ENCODE data around the gene SCN10A. TPM values are rescaled to one million over a fixed set of nuclear protein-coding genes. Genes with fewer than 3 reads are reported as not detected.

SCN10A gene
- total RNA-seq, 4 donors from 2014 or later: not detected

DNA sequence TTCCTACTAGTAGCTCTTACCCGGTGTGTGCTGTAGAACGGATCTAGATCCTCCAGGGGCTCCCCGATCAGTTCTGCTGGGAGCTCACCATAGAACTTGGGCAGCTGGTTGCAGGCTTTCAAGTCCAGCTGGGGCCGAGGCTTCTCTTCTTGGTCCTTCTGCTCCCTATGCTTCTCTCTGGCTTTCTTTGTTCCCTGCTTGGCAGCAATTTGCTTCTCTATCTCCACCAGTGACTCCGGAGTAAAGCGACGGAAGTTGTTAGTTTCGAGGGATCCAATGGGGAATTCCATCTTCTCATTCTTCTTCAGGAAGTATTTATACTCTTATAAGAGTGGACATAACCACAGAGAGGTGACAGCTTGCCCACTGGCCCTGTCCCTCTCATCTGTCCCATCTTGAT lies 22.3 kb downstream of the SCN10A start:
- TF ChIP-seq, protein P1, sequence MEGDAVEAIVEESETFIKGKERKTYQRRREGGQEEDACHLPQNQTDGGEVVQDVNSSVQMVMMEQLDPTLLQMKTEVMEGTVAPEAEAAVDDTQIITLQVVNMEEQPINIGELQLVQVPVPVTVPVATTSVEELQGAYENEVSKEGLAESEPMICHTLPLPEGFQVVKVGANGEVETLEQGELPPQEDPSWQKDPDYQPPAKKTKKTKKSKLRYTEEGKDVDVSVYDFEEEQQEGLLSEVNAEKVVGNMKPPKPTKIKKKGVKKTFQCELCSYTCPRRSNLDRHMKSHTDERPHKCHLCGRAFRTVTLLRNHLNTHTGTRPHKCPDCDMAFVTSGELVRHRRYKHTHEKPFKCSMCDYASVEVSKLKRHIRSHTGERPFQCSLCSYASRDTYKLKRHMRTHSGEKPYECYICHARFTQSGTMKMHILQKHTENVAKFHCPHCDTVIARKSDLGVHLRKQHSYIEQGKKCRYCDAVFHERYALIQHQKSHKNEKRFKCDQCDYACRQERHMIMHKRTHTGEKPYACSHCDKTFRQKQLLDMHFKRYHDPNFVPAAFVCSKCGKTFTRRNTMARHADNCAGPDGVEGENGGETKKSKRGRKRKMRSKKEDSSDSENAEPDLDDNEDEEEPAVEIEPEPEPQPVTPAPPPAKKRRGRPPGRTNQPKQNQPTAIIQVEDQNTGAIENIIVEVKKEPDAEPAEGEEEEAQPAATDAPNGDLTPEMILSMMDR (IDR thresholded peaks at IDR 0.05; ENCODE audit: low read depth): no peak

DNA sequence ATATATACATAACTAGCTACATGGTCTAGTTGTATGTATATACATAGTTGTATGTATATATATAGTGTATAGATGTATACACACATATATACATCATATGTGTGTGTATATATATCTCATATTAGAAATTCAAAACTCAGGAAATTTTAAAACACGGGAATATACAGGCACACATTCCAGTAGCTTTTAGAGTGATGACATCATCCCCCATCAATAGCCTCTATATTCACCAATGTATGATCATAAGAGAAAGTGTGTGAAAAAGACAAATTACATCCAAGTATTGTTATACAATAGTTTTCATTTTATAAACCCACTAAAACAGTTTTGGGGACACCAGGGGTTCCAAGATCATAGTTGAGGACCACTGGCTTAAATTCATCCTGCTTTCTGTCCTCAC lies 23.0 kb downstream of the SCN10A start:
- TF ChIP-seq, protein P1 (IDR thresholded peaks at IDR 0.05; ENCODE audit: low read depth): no peak

DNA sequence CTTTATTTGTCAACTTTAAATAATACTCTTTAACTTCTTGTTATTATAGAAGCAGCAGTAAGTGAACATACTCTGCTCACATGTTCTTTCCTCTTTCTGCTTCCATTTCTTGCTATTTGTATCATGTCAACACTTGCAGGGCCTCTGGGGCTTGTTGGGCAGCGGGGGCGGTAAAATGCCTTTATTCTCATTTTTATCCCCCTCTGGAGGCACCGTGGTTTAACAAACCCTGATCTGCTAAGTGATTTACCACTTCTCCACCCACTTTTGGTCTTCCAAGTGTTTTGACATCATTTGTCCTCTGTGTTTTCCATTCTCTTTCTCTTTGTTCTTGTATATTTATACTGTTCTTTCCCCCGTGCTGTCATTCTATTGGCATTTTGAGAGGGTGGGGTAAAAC lies 33.9 kb downstream of the SCN10A start:
- TF ChIP-seq, protein P1 (IDR thresholded peaks at IDR 0.05; ENCODE audit: low read depth): no peak

DNA sequence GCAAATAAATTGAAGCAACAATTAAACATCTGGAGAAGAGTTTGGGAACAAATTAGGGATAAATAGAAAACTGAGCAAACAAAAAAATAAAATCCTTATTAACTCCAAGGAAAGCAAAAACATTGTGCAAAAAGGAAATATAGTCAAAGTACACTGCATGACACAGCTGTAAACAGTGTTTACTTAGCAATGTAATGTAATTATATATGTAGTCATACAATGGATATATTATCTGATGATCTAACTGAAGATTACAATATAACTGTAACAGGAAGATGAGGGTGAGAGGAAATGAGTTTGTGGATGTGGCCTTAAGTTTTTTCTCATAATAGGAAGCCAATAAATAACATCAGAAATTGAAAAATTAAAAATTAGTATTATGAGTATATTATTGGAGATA lies 42.5 kb downstream of the SCN10A start:
- TF ChIP-seq, protein P1 (IDR thresholded peaks at IDR 0.05; ENCODE audit: low read depth): no peak

DNA sequence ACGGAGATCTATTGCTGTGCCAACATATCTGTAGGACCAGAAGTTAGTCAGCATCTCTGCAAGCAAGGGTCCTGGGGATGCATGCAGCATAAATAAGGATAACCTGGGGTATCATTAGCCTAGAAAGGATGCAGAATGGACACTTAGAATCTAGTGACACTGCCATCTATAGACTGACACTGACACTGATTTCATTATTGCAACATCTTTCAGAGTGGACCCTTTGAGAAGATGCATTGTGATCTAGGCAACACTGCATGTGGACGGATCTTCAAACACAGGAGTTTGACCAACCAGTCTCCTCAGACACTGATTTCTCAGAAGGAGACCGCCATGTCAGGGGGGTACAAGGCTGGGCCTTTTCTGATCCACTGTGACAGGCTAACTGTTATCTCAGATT lies 52.4 kb downstream of the SCN10A start:
- TF ChIP-seq, protein P1 (IDR thresholded peaks at IDR 0.05; ENCODE audit: low read depth): no peak

DNA sequence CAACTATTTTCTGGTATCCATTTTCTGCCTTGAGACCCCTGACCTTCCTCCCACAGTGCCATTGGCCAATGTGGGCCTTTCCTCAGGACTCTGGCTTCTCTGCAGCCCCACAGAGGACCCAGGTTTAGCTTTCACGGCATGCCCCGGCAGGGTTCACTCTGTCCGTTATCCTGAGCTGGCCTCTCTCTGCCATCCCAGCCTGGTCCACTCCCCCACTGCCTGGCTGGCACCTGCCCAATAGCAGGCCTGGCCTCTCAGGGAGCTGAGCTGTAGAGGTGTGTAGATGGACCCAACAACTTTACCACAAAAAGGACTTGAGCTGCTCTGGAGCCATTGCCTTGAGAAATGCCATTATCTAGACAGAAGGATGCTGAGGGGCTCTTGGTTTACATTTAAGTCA lies 57.5 kb downstream of the SCN10A start:
- TF ChIP-seq, protein P1 (IDR thresholded peaks at IDR 0.05; ENCODE audit: low read depth): no peak

DNA sequence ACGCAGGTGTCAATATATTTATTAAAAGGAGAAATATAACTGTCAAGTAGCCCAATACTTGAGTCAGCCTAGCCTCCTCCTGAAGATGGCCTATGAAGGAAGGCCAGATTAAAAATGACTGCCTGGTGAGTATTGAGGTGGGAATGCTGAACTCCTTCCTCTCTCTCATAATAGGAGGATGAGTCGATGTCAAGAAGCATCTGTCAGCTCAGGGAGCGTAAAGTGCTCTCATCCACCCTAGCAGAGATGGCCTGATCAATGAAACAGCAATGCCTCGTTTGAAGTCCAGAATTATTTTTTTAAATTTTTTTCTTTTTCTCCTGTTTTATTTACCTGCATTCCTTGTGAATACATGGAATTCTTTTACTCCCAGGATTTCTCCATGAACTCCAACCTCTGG lies 58.3 kb downstream of the SCN10A start:
- TF ChIP-seq, protein P1 (IDR thresholded peaks at IDR 0.05; ENCODE audit: low read depth): no peak

Measured in subcutaneous adipose tissue (tissue), 4 donors.